Vagina (tissue), 2 donors: ENCODE measurements around the gene METTL21A. TPM values are rescaled to one million over a fixed set of nuclear protein-coding genes. Genes with fewer than 3 reads are reported as not detected.

ENCODE experiments used
- DNase-seq, 2 donors: peaks; one replicate each; pipeline ENCODE4 v3.0.0-alpha.2; 2017; ENCODE audit errors: extremely low spot score in 2 of 2
- H3K27ac ChIP-seq: fragments of 200-600 bp; sonication (generic); one replicate; pipeline ENCODE4 v1.5.1; 2019
- H3K27me3 ChIP-seq: fragments of 200-600 bp; sonication (generic); one replicate; pipeline ENCODE4 v1.5.1; 2019
- H3K36me3 ChIP-seq, 2 donors: fragments of 200-600 bp; sonication (generic); one replicate each; pipeline ENCODE4 v1.5.1; 2017 to 2019
- H3K4me1 ChIP-seq: fragments of 200-600 bp; sonication (generic); one replicate; pipeline ENCODE4 v1.5.1; 2019
- H3K4me3 ChIP-seq, 2 donors: fragments of 200-600 bp; sonication (generic); 1 replicate in 1 of 2; 2 replicates in 1 of 2; pipeline ENCODE4 v1.5.1; 2016 to 2019
- H3K9me3 ChIP-seq: fragments of 200-600 bp; sonication (generic); one replicate; pipeline ENCODE4 v1.5.1; 2019
- CTCF ChIP-seq, 3 experiments: fragments of 450-650 bp in 2 of 3; fragments of 200-600 bp in 1 of 3; sonication (generic) in 1 of 3; IDR thresholded peaks; one replicate each; pipeline ENCODE4 v1.5.1; 2017 to 2019; ENCODE audit warnings: antibody characterized with exemption in 3 of 3, mild to moderate bottlenecking in 2 of 3, moderate library complexity in 2 of 3
- POLR2A ChIP-seq, 2 donors: fragments of 450-650 bp; IDR thresholded peaks; one replicate each; pipeline ENCODE4 v1.6.1; 2017; ENCODE audit warnings: antibody characterized with exemption in 2 of 2, mild to moderate bottlenecking in 2 of 2, moderate library complexity in 2 of 2
- POLR2AphosphoS5 ChIP-seq, 2 donors: sonication (generic); formaldehyde crosslinking; IDR thresholded peaks; one replicate each; pipeline ENCODE4 v1.9.0; 2017; ENCODE audit warnings: antibody characterized with exemption in 2 of 2, mild to moderate bottlenecking in 2 of 2, low read depth in 1 of 2; ENCODE audit not compliant: insufficient read depth in 1 of 2
- intact Hi-C: fragments of 100-400 bp; cut with DNase I; formaldehyde crosslinking; loops from one replicate; pipeline ENCODE4 v1.15.1; 2023
- total RNA-seq: library from RNA; depleted of rRNA; stranded (reverse); fragments of >200 nt; gene quantifications from one replicate; pipeline ENCODE4 v1.2.3, GENCODE V29; 2016

METTL21A gene
- total RNA-seq, 1 donor from 2014 or later, result 7.6 TPM

- Histone ChIP-seq H3K36me3 (peaks cover 0 to 19% of the 10 kb centered on the region in 2 donors), H3K27ac (no peak overlapping the region), H3K9me3 (no peaks in the 10 kb centered on the region), H3K27me3 (no peaks in the 10 kb centered on the region), H3K4me3 (no peak overlapping the region), H3K4me1 (no peaks in the 10 kb centered on the region)
- no peak for DNase-seq
- TF ChIP-seq CTCF (IDR thresholded peaks at IDR 0.05), result no peak
- TF ChIP-seq POLR2AphosphoS5 (IDR thresholded peaks at IDR 0.05; ENCODE audit: insufficient read depth in 1 of 2, low read depth in 1 of 2), result no peak
- TF ChIP-seq POLR2A (IDR thresholded peaks at IDR 0.05), result no peak
- intact Hi-C loops, result no loop called here
Measured at GRCh38 chr2:207593277-207593676, 31.9 kb downstream of the METTL21A start.

GRCh38 chr2:207589143-207589542 is 36.1 kb downstream of the METTL21A start:
- Histone ChIP-seq H3K27ac (no peak overlapping the region), H3K4me1 (no peaks in the 10 kb centered on the region), H3K36me3 (peaks cover 0 to 20% of the 10 kb centered on the region in 2 donors), H3K9me3 (no peaks in the 10 kb centered on the region), H3K27me3 (no peaks in the 10 kb centered on the region), H3K4me3 (no peak overlapping the region)
- DNase-seq, result no peak
- intact Hi-C loops, result no loop called here
- TF ChIP-seq POLR2A (IDR thresholded peaks at IDR 0.05) (no peak), POLR2AphosphoS5 (IDR thresholded peaks at IDR 0.05; ENCODE audit: insufficient read depth in 1 of 2, low read depth in 1 of 2) (no peak), CTCF (IDR thresholded peaks at IDR 0.05) (no peak)

GRCh38 chr2:207587305-207587704 is 37.9 kb downstream of the METTL21A start:
- Histone ChIP-seq H3K4me3 (no peak overlapping the region), H3K9me3 (no peaks in the 10 kb centered on the region), H3K27ac (no peak overlapping the region), H3K4me1 (no peaks in the 10 kb centered on the region), H3K36me3 (peaks cover 0 to 23% of the 10 kb centered on the region in 2 donors), H3K27me3 (no peaks in the 10 kb centered on the region)
- no peak for TF ChIP-seq CTCF (IDR thresholded peaks at IDR 0.05)
- TF ChIP-seq POLR2AphosphoS5 (IDR thresholded peaks at IDR 0.05; ENCODE audit: insufficient read depth in 1 of 2, low read depth in 1 of 2), result no peak
- no peak for TF ChIP-seq POLR2A (IDR thresholded peaks at IDR 0.05)
- intact Hi-C loops, result no loop called here
- DNase-seq, result no peak

- H3K4me3 ChIP-seq, result no peak overlapping the region
- H3K9me3 ChIP-seq, result no peaks in the 10 kb centered on the region
- TF ChIP-seq POLR2AphosphoS5 (IDR thresholded peaks at IDR 0.05; ENCODE audit: insufficient read depth in 1 of 2, low read depth in 1 of 2) (no peak), CTCF (IDR thresholded peaks at IDR 0.05) (no peak), POLR2A (IDR thresholded peaks at IDR 0.05) (no peak)
- no peaks in the 10 kb centered on the region for H3K4me1 ChIP-seq
- no peak for DNase-seq
- peaks cover 0 to 41% of the 10 kb centered on the region in 2 donors for H3K36me3 ChIP-seq
- no peak overlapping the region for H3K27ac ChIP-seq
- no peaks in the 10 kb centered on the region for H3K27me3 ChIP-seq
- intact Hi-C loops, result no loop called here
Measured at GRCh38 chr2:207584952-207585351, 40.2 kb downstream of the METTL21A start.

GRCh38 chr2:207571370-207571769 is 53.8 kb downstream of the METTL21A start:
- DNase-seq, result no peak
- H3K27ac ChIP-seq, result no peak overlapping the region
- TF ChIP-seq POLR2A (IDR thresholded peaks at IDR 0.05) (no peak), CTCF (IDR thresholded peaks at IDR 0.05) (no peak), POLR2AphosphoS5 (IDR thresholded peaks at IDR 0.05; ENCODE audit: insufficient read depth in 1 of 2, low read depth in 1 of 2) (no peak)
- no peaks in the 10 kb centered on the region for H3K27me3 ChIP-seq
- no peaks in the 10 kb centered on the region for H3K9me3 ChIP-seq
- intact Hi-C loops, result no loop called here
- H3K4me3 ChIP-seq, result no peak overlapping the region
- no peaks in the 10 kb centered on the region for H3K4me1 ChIP-seq
- H3K36me3 ChIP-seq, result peaks cover 0 to 35% of the 10 kb centered on the region in 2 donors
